ENCODE measurements around the gene CD163L1.
"Not testable (repeated sequence)": the region's sequence is repeated elsewhere in the genome, so short reads cannot be mapped to it uniquely, and the experiment has no call there.

The CD163L1 gene

DNA sequence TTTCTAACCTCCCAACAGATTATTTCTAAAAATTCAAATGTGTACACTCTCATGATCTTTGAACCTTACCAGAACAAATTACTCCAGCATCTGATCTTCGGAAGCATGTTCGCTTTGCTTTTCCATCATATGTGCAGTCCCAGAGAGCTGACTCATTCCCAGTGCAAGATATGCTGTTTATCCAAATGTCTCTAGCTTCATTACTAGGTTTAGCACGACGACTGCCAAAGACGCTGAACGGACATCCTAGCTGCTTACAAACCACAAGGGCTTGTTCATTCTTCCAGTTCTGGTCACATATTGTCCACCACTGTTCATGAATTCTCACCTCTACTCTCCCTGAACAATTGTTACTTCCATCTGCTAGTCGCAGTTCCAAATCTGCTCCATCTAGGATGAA is 40.5 kb downstream of the CD163L1 start:
- DNase-seq: no peak

- no peak for DNase-seq
Observed at GRCh38 chr12:7399089-7399488, 44.9 kb downstream of the CD163L1 start.

DNA sequence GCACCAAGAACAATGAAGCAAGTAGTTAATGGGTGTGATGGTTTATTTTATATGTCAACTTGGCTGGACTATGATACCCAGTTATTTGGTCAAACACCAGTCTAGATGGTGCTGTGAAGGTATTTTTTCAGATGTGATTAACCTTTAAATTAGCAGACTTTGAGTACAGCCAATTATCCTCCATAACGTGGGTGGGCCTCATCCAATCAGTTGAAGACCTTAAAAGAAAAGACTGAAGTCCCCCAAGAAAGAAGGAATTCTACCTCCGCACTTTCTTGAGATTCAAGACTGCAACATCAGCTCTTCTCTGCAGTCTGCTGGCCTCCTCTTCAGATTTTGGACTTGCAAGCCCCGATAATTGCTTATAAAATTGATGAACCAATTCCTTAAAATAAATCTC is 47.5 kb downstream of the CD163L1 start:
- no peak for DNase-seq

DNA sequence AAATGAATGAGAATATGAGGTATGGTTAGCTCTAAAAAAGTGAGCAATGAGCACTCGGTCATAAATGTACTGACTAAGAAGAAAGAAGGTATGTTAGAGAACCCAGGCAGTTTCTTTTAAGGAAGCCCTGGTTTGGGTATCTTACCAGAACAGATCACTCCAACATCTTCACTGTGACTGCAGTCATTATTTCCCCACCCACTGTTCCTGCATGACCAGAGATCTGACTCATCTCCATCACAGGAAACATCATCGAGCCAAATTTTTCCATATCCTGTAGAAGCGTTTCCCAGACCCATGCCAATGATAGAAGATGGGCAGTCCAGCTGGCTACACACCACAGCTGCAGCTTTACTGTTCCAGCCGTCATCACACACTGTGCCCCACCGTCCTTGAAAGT is 48.0 kb downstream of the CD163L1 start:
- no peak for DNase-seq

GRCh38 chr12:7387289-7387688 is 56.7 kb downstream of the CD163L1 start:
- no peak for DNase-seq

DNA sequence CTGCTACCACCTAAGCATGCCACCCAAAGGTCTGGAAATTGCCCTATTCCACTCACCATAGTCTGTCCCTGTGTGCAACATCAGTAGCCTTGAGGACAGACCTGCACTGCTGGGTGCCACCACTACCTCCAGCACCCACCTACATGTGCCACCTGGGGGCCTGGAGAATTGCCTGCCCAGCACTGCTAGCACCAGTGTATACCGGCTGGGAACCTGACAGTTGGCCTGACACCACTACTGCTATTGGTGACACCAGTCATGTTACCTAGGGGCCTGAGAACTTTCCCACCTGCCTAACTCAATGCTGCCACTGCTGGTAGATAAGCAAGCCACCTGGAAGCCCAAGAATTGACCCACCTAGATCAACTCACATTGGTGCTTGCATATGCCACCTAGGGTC is 60.8 kb downstream of the CD163L1 start:
- no peak for DNase-seq

DNA sequence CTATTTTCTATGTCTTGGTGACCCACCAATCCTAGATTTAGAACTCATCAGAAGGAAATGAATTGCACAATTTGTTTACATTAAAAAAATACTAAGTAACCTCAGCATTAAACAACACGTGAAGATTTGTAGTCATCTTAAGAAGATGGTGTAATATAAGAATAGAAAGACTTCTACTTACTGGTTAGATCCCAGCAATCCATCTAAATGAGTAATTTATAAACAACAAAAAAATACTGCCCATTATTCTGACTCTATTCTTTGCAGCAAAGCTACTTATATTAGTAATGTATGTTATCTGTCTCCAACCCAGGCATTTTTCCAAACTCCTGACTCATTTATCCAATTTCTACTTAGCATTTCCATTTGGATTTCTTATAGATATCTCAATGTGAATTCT is 67.8 kb downstream of the CD163L1 start:
- no peak for DNase-seq

GRCh38 chr12:7375145-7375543 is 68.8 kb downstream of the CD163L1 start:
- no peak for DNase-seq

DNA sequence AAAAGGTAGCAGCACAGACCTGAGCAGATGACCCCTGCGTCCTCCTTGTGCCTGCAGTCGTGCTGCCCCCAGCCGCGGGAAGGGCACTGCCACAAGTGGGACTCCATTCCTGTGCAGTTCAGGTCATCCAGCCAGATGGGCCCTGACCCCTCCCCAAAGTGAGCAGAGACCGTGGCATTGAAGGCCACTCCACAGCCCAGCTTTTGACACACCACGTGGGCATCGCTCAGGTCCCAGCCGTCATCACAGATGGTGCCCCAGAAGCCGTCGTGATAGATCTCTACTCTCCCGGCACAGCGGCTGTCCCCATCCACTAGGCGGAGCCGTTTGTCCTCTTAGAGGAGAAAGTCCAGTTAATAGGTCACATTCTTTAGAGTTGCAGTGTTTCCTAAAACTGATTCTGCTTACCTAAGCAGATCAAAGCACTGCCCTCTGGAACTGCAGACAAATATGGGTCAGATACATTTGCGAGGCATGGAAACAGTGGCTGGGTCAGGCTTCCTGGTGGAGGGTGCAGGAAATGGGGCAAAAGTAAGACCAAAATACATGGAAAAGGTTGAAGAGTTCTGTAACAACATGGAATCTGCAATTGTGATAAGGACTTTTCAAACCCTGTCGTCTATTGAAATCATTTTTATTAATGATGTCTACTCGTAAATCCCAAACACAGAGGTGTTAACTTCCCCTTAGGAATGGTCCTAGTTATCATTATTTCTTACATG is 69.4 kb downstream of the CD163L1 start:
- DNase-seq: peak; percentile 31

DNA sequence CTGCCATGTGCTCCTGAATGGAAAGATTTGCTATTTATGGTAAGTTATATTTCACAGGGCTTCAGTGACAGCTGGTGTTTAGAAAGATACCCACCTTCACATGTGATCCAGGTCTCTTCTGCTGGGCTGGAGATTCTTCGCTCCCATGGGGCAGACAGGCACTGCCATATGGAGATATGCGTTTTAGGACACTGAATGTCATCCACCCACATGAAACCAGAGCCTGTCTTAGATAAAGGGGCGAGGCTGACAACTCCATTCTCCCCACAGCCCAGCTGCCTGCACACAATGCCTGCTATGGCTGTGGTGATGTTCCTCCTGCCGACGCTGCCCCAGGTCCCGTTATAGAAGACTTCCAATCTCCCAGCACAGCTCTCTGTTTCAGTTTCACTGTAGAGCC is 70.7 kb downstream of the CD163L1 start:
- no peak for DNase-seq

DNA sequence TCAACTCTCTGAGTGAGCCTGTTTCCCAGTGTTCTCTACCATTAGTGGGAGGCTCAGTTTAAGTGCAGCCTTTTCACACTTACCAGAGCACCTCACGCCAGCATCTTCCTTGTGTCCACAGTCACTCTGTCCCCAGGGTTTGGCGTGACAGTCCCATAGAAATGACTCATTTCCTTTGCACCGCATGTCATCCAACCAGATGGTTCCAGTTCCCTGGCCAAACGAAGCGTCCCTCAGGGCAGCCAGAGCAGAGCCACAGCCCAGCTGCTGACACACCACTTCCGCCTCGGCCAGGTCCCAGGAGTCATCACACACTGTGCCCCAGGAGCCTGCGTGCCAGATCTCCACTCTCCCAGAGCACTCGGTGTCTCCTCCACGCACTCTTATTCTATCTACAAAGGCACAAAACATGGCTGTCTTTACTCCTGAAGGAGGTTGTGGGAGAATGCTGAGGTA is 74.7 kb downstream of the CD163L1 start:
- peak; percentile 22 for DNase-seq

GRCh38 chr12:7362734-7363133 is 81.2 kb downstream of the CD163L1 start:
- DNase-seq: no peak

- DNase-seq: no peak
Observed at GRCh38 chr12:7361265-7361664, 82.7 kb downstream of the CD163L1 start.

- no peak for DNase-seq
Observed at GRCh38 chr12:7354529-7354928, 89.4 kb downstream of the CD163L1 start.

DNA sequence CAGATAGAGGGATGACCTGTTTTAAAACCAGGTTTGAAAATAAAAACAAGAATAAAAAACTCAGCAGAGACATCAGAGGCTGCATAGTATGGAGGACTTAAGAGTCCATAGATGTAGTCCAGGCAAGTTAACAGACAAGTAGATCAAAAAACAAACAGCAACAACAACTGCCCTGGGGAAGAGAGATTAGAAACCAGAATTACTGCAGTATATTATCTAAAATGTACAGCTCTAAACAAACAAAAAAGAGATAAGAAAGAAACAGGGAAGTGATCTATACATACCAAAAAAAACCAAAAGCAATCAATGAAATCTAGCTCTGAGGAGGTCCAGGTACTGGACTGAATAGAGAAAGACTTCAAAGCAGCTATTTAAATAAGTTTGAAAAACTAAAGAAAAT is 91.3 kb downstream of the CD163L1 start:
- DNase-seq: no peak

DNA sequence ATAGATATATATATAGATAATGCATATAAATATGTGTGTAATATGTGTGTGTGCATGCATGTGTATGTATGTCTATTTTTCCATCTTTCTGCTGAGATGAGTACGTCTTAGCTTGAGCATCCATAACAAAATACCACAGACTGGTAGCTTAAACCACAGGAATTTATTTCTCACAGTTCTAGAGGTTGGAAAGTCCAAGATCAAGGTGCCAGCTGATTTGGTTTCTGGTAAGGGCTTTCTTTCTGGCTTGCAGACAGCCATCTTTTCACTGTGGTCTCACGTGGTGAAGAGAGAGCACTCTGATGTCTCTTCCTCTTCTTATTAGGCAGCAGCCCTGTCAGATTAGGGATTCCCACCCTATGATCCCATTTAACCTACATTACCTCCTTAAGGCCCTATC is 92.8 kb downstream of the CD163L1 start:
- no peak for DNase-seq

- no peak for DNase-seq
Observed at GRCh38 chr12:7349418-7349817, 94.5 kb downstream of the CD163L1 start.

DNA sequence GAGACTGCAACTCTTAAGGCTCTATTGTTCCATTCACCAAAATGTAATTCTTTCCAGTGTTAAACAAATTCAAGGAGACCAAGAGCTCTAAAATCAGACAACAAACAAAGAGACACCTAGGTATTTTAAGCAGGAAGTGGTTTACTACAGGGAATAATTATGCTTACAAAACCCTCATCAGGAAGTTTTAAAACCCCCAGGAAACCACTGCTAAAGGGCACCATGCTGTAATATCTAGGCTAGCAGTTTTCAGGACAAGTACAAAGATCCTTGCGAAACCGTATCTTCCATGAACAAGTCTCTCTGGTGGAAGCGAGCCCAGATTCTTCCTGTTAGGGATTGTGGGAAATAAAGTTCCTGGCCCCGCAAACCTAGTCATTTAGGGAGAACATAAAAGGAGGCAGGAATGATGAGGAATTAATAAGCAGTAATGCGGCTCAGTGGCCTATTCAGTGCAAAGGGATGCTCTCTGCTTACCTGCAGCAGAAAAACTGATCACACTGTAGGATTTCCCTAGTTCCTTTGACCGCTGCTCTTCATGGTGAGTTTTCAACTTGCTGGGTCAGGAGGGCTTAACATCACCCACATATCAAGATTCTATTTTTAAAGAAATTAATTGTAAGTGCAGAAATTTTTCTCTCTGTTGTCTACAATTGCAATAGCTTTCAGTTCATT is 97.3 kb downstream of the CD163L1 start:
- DNase-seq: no peak

DNA sequence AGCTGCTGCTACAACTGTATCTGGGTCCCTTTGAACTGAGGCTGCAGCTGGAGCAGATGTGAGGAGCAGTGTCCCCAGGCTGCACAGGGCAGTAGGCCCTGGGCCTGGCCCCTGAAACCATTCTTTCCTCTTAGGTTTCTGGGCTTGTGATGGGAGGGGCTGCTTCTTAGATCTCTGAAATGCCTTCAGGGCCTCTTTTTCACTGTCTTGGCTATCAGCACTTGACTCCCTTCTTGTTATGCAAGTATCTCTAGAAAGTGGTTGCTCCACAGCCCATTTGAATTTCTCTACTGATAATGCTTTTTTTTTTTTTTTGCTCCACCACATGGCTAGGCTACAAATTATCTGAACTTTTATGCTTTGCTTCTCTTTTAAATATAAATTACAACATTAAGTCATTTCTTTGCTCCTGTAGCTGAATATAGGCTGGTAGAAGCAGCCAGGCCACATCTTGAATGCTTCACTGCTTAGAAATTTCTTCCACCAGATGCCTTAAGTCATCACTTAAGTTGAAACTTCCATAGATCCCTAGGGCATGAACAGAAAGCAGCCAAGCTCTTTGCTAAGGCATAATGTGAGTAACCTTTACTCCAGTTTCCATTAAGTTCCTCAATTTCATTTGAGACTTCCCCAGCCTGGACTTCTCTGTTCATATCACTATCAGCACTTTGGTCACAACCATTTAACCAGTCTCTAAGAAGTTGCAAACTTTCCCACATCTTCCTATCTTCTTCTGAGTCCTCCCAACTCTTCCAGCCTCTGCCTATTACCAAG is 98.9 kb downstream of the CD163L1 start:
- DNase-seq: no peak

GRCh38 chr12:7339675-7340074 is 104.3 kb downstream of the CD163L1 start:
- no peak for DNase-seq

GRCh38 chr12:7337790-7338189 is 106.2 kb downstream of the CD163L1 start:
- DNase-seq: not testable (repeated sequence)

- no peak for DNase-seq
Observed at GRCh38 chr12:7327918-7328317, 116.0 kb downstream of the CD163L1 start.

DNA sequence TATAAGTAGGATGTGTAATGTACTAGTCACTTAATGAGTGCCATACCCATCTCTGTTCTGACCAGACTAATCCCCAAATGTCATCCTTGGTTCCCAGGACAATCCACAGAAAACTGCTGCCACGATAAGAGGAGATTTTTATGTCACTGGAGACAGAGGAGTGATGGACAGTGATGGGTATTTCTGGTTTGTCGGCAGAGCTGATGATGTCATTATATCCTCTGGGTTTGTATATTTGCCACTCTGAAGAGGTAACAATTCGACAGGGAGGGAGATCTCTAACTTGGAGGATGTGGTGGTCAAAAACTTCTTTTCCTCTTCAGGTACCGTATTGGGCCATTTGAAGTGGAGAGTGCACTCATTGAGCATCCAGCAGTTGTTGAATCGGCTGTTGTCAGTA is 119.8 kb downstream of the CD163L1 start:
- no peak for DNase-seq

DNA sequence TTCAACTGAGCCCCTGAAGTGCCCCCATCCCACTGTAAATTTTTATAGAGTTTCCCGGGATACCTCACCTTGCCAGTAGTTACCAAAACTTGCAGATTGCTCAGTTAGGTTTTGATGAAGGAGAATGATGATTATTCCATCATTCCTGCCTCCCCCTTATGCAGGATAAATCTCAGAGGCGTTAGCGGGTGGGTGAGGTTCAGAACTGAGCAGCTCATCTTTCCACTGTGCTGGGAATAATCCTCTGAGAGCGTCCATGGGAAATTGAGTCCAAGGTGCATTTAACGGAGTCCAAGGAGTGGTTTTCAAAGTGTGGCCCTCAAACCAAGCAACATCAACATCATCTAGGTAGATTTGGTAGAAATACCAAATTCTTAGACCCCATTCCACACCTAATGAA is 121.4 kb downstream of the CD163L1 start:
- DNase-seq: no peak

All from NCI-H146 (cell line).